Fibroblast of lung (primary cell): Measurements from ENCODE around the gene HRH4. TPM values are rescaled to one million over a fixed set of nuclear protein-coding genes. Genes with fewer than 3 reads are reported as not detected.

Source experiments
- DNase-seq, 2 donors: peaks; one replicate each; pipeline versions ENCODE4 v3.0.0 to v3.0.0-alpha.2; 2010; ENCODE audit warnings: low read depth in 2 of 2
- H2AFZ ChIP-seq: 2 replicates; pipeline ENCODE4 v1.5.1; 2012; ENCODE audit warnings: low read length, control low read depth, inconsistent platforms
- H3K27ac ChIP-seq: 2 replicates; pipeline ENCODE4 v1.5.1; 2011; ENCODE audit warnings: low read length, control low read depth; ENCODE audit not compliant: insufficient read depth
- H3K27me3 ChIP-seq: 2 replicates; pipeline ENCODE4 v1.5.1; 2011; ENCODE audit warnings: mild to moderate bottlenecking, low read length; ENCODE audit not compliant: control insufficient read depth, insufficient read depth
- H3K36me3 ChIP-seq: 2 replicates; pipeline ENCODE4 v1.5.1; 2011; ENCODE audit warnings: low read length; ENCODE audit not compliant: control insufficient read depth, insufficient read depth
- H3K4me1 ChIP-seq: 2 replicates; pipeline ENCODE4 v1.5.1; 2011; ENCODE audit warnings: low read length; ENCODE audit not compliant: control insufficient read depth, insufficient read depth; ENCODE audit errors: extremely low read depth
- H3K4me2 ChIP-seq: 2 replicates; pipeline ENCODE4 v1.5.1; 2011; ENCODE audit warnings: low read length, control low read depth; ENCODE audit not compliant: insufficient read depth; ENCODE audit errors: extremely low read depth
- H3K4me3 ChIP-seq, 4 experiments: fragments of 200-600 bp in 1 of 4; sonication (generic) in 1 of 4; replicated peaks in 1 of 4; 2 replicates each; pipeline ENCODE4 v1.5.1; 2011 to 2016; ENCODE audit warnings: low read length in 4 of 4, low read depth in 3 of 4, mild to moderate bottlenecking in 3 of 4, control low read depth in 2 of 4, inconsistent platforms in 1 of 4, mixed read lengths in 1 of 4; ENCODE audit not compliant: insufficient read depth in 1 of 4; ENCODE audit errors: control extremely low read depth in 1 of 4
- H3K79me2 ChIP-seq: 2 replicates; pipeline ENCODE4 v1.5.1; 2012; ENCODE audit warnings: mild to moderate bottlenecking, low read length, inconsistent platforms; ENCODE audit not compliant: control insufficient read depth, insufficient read depth
- H3K9ac ChIP-seq: 2 replicates; pipeline ENCODE4 v1.5.1; 2011; ENCODE audit warnings: mild to moderate bottlenecking, low read length, control low read depth; ENCODE audit not compliant: insufficient read depth
- H3K9me3 ChIP-seq: 2 replicates; pipeline ENCODE4 v1.5.1; 2012; ENCODE audit warnings: low read depth, low read length; ENCODE audit not compliant: control insufficient read depth, insufficient read depth
- H4K20me1 ChIP-seq: 2 replicates; pipeline ENCODE4 v1.5.1; 2011; ENCODE audit warnings: low read length; ENCODE audit not compliant: control insufficient read depth, insufficient read depth; ENCODE audit errors: extremely low read depth
- CTCF ChIP-seq, 2 donors: IDR thresholded peaks in 1 of 2; conservative IDR thresholded peaks in 1 of 2; 1 replicate in 1 of 2; 2 replicates in 1 of 2; pipeline ENCODE4 v1.5.1; 2011 to 2012; ENCODE audit warnings: low read length in 2 of 2, control low read depth in 1 of 2, inconsistent platforms in 1 of 2, low read depth in 1 of 2, mild to moderate bottlenecking in 1 of 2
- EZH2 ChIP-seq: IDR thresholded peaks from 2 replicates; pipeline ENCODE4 v1.5.1; 2012; ENCODE audit warnings: low read length, control low read depth, mild to moderate bottlenecking; ENCODE audit errors: missing control alignments
- polyA plus RNA-seq, 2 donors: library from polyadenylated mRNA; depleted of rRNA in 1 of 2; stranded (reverse) in 1 of 2; unstranded in 1 of 2; fragments of >200 nt; gene quantifications; 2 replicates each; pipeline ENCODE4 v1.2.1, GENCODE V29; 2011 to 2012; ENCODE audit warnings: missing spikeins in 1 of 2
- total RNA-seq: library from RNA; depleted of rRNA; stranded (reverse); fragments of >200 nt; gene quantifications from 2 replicates; pipeline ENCODE4 v1.2.1, GENCODE V29; 2014

HRH4 gene
- total and polyA plus RNA-seq, 2 donors (not counting 1 experiment from before 2014, with no cell fraction given), result under 0.01 to 0.01 TPM

- TF ChIP-seq EZH2, result no peak
- no peak for TF ChIP-seq CTCF (conservative IDR thresholded peaks at IDR 0.05 in 1 of 2, IDR thresholded peaks at IDR 0.05 in 1 of 2; ENCODE audit: low read depth in 1 of 2, low read length in 2 of 2)
- no peaks in the 10 kb centered on the region for H3K9me3 ChIP-seq
- H3K36me3 ChIP-seq, result no peaks in the 10 kb centered on the region
- no peak overlapping the region for H3K4me2 ChIP-seq
- H4K20me1 ChIP-seq, result no peaks in the 10 kb centered on the region
- no peak overlapping the region for H3K9ac ChIP-seq
- H3K27ac ChIP-seq, result no peak overlapping the region
- H2AFZ ChIP-seq, result no peak overlapping the region
- H3K4me1 ChIP-seq, result no peaks in the 10 kb centered on the region
- H3K79me2 ChIP-seq, result no peaks in the 10 kb centered on the region
- no peaks in the 10 kb centered on the region for H3K27me3 ChIP-seq
- no peak overlapping the region for H3K4me3 ChIP-seq
- no peak for DNase-seq
These were observed 665 bp upstream of the HRH4 start for GRCh38 chr18:24459772-24460171.

- Histone ChIP-seq H3K4me1 (no peaks in the 10 kb centered on the region), H3K36me3 (no peaks in the 10 kb centered on the region), H3K9me3 (no peaks in the 10 kb centered on the region), H3K9ac (no peak overlapping the region), H3K27ac (no peak overlapping the region), H2AFZ (no peak overlapping the region), H4K20me1 (no peaks in the 10 kb centered on the region), H3K4me3 (no peak overlapping the region), H3K79me2 (no peaks in the 10 kb centered on the region), H3K4me2 (no peak overlapping the region), H3K27me3 (no peaks in the 10 kb centered on the region)
- DNase-seq, result no peak
- TF ChIP-seq EZH2, result no peak
- no peak for TF ChIP-seq CTCF (conservative IDR thresholded peaks at IDR 0.05 in 1 of 2, IDR thresholded peaks at IDR 0.05 in 1 of 2; ENCODE audit: low read depth in 1 of 2, low read length in 2 of 2)
These were observed 1.6 kb downstream of the HRH4 start for GRCh38 chr18:24461996-24462395.

GRCh38 chr18:24462838-24463775 lies 2.7 kb downstream of the HRH4 start:
- H3K4me2 ChIP-seq, result no peak overlapping the region
- no peak for DNase-seq
- TF ChIP-seq EZH2 (no peak), CTCF (conservative IDR thresholded peaks at IDR 0.05 in 1 of 2, IDR thresholded peaks at IDR 0.05 in 1 of 2; ENCODE audit: low read depth in 1 of 2, low read length in 2 of 2) (no peak)
- H3K36me3 ChIP-seq, result no peaks in the 10 kb centered on the region
- H3K4me3 ChIP-seq, result no peak overlapping the region
- no peaks in the 10 kb centered on the region for H3K4me1 ChIP-seq
- no peaks in the 10 kb centered on the region for H4K20me1 ChIP-seq
- no peaks in the 10 kb centered on the region for H3K9me3 ChIP-seq
- no peak overlapping the region for H2AFZ ChIP-seq
- H3K9ac ChIP-seq, result no peak overlapping the region
- no peaks in the 10 kb centered on the region for H3K27me3 ChIP-seq
- H3K79me2 ChIP-seq, result no peaks in the 10 kb centered on the region
- H3K27ac ChIP-seq, result no peak overlapping the region
